Central memory CD8-positive, alpha-beta T cell (primary cell): ENCODE data around the gene LPP.

Experiments
- ATAC-seq: fragments of 150-1000 bp; cut with Tn5 transposase; replicated peaks from 2 replicates; pipeline ENCODE4 v1.10.0; 2022; ENCODE audit warnings: mild to moderate bottlenecking, moderate FRiP score, moderate number of reproducible peaks; ENCODE audit not compliant: poor library complexity, severe bottlenecking; ENCODE audit errors: extremely low read depth
- DNase-seq, 2 donors: peaks; one replicate each; pipeline ENCODE4 v3.0.0; 2021; ENCODE audit warnings: low spot score in 2 of 2
- H3K27ac Mint-ChIP-seq: one replicate; pipeline ENCODE4 v1.8.0; 2022; ENCODE audit warnings: low read depth, mild to moderate bottlenecking, moderate library complexity, mixed read lengths
- H3K27me3 Mint-ChIP-seq: one replicate; pipeline ENCODE4 v1.8.0; 2022; ENCODE audit warnings: mixed read lengths
- H3K36me3 Mint-ChIP-seq: one replicate; pipeline ENCODE4 v1.8.0; 2022; ENCODE audit warnings: mild to moderate bottlenecking, moderate library complexity, mixed read lengths; ENCODE audit not compliant: insufficient read depth
- H3K4me1 Mint-ChIP-seq: one replicate; pipeline ENCODE4 v1.8.0; 2022; ENCODE audit warnings: mixed read lengths
- H3K4me3 Mint-ChIP-seq: one replicate; pipeline ENCODE4 v1.8.0; 2022; ENCODE audit warnings: mild to moderate bottlenecking, moderate library complexity, mixed read lengths
- H3K9me3 Mint-ChIP-seq: one replicate; pipeline ENCODE4 v1.8.0; 2022; ENCODE audit warnings: mixed read lengths

LPP gene

GRCh38 chr3:188259191-188259590 lies 105.2 kb downstream of the LPP start:
- Mint-ChIP-seq H3K27me3 (no peaks in the 10 kb centered on the region), H3K27ac (no peak overlapping the region), H3K36me3 (peaks cover 2% of the 10 kb centered on the region), H3K4me1 (peaks cover 25% of the 10 kb centered on the region), H3K9me3 (no peaks in the 10 kb centered on the region), H3K4me3 (no peak overlapping the region)
- no peak for DNase-seq
- ATAC-seq, result no peak

GRCh38 chr3:188259596-188259995 lies 105.6 kb downstream of the LPP start:
- DNase-seq (no peak), ATAC-seq (no peak)
- H3K4me1 Mint-ChIP-seq, result peaks cover 24% of the 10 kb centered on the region
- no peak overlapping the region for H3K27ac Mint-ChIP-seq
- peaks cover 2% of the 10 kb centered on the region for H3K36me3 Mint-ChIP-seq
- H3K27me3 Mint-ChIP-seq, result no peaks in the 10 kb centered on the region
- no peaks in the 10 kb centered on the region for H3K9me3 Mint-ChIP-seq
- no peak overlapping the region for H3K4me3 Mint-ChIP-seq

GRCh38 chr3:188261011-188261410 lies 107.1 kb downstream of the LPP start:
- H3K27me3 Mint-ChIP-seq, result no peaks in the 10 kb centered on the region
- no peak overlapping the region for H3K4me3 Mint-ChIP-seq
- H3K36me3 Mint-ChIP-seq, result peaks cover 2% of the 10 kb centered on the region
- H3K9me3 Mint-ChIP-seq, result no peaks in the 10 kb centered on the region
- peaks cover 24% of the 10 kb centered on the region for H3K4me1 Mint-ChIP-seq
- H3K27ac Mint-ChIP-seq, result no peak overlapping the region
- ATAC-seq, result no peak
- DNase-seq, result no peak

GRCh38 chr3:188262488-188262887 lies 108.5 kb downstream of the LPP start:
- DNase-seq (no peak), ATAC-seq (no peak)
- H3K36me3 Mint-ChIP-seq, result peaks cover 2% of the 10 kb centered on the region
- peaks cover 15% of the 10 kb centered on the region for H3K4me1 Mint-ChIP-seq
- no peaks in the 10 kb centered on the region for H3K9me3 Mint-ChIP-seq
- H3K27me3 Mint-ChIP-seq, result no peaks in the 10 kb centered on the region
- H3K27ac Mint-ChIP-seq, result peak overlapping the region; percentile 58
- H3K4me3 Mint-ChIP-seq, result no peak overlapping the region

GRCh38 chr3:188262913-188263683 lies 109.1 kb downstream of the LPP start:
- no peak for ATAC-seq
- Mint-ChIP-seq H3K36me3 (peaks cover 2% of the 10 kb centered on the region), H3K4me3 (no peak overlapping the region), H3K27me3 (no peaks in the 10 kb centered on the region), H3K27ac (peak overlapping the region; percentile 58), H3K4me1 (peaks cover 14% of the 10 kb centered on the region), H3K9me3 (no peaks in the 10 kb centered on the region)
- DNase-seq, result no peak

- H3K27ac Mint-ChIP-seq, result no peak overlapping the region
- H3K4me1 Mint-ChIP-seq, result peaks cover 13% of the 10 kb centered on the region
- no peaks in the 10 kb centered on the region for H3K27me3 Mint-ChIP-seq
- H3K36me3 Mint-ChIP-seq, result peaks cover 2% of the 10 kb centered on the region
- no peak overlapping the region for H3K4me3 Mint-ChIP-seq
- no peak for ATAC-seq
- DNase-seq, result no peak
- H3K9me3 Mint-ChIP-seq, result no peaks in the 10 kb centered on the region
Measured at GRCh38 chr3:188264226-188265207, 110.6 kb downstream of the LPP start.

GRCh38 chr3:188266562-188267274 lies 112.8 kb downstream of the LPP start:
- no peak for DNase-seq
- Mint-ChIP-seq H3K27me3 (no peaks in the 10 kb centered on the region), H3K9me3 (no peaks in the 10 kb centered on the region), H3K4me3 (no peak overlapping the region), H3K4me1 (peaks cover 26% of the 10 kb centered on the region), H3K27ac (no peak overlapping the region), H3K36me3 (peaks cover 2% of the 10 kb centered on the region)
- ATAC-seq, result no peak

GRCh38 chr3:188267790-188268335 lies 113.9 kb downstream of the LPP start:
- peaks cover 31% of the 10 kb centered on the region for H3K4me1 Mint-ChIP-seq
- H3K36me3 Mint-ChIP-seq, result no peaks in the 10 kb centered on the region
- DNase-seq (no peak), ATAC-seq (no peak)
- H3K27ac Mint-ChIP-seq, result no peak overlapping the region
- H3K9me3 Mint-ChIP-seq, result no peaks in the 10 kb centered on the region
- H3K27me3 Mint-ChIP-seq, result no peaks in the 10 kb centered on the region
- H3K4me3 Mint-ChIP-seq, result no peak overlapping the region

- Mint-ChIP-seq H3K4me1 (peaks cover 32% of the 10 kb centered on the region), H3K27ac (no peak overlapping the region), H3K27me3 (no peaks in the 10 kb centered on the region), H3K36me3 (no peaks in the 10 kb centered on the region), H3K4me3 (no peak overlapping the region), H3K9me3 (no peaks in the 10 kb centered on the region)
- no peak for ATAC-seq
- DNase-seq, result no peak
Measured at GRCh38 chr3:188268336-188268735, 114.4 kb downstream of the LPP start.

- Mint-ChIP-seq H3K9me3 (no peaks in the 10 kb centered on the region), H3K4me3 (no peak overlapping the region), H3K4me1 (peaks cover 32% of the 10 kb centered on the region), H3K27ac (no peak overlapping the region), H3K36me3 (no peaks in the 10 kb centered on the region), H3K27me3 (no peaks in the 10 kb centered on the region)
- DNase-seq (no peak), ATAC-seq (no peak)
Measured at GRCh38 chr3:188269040-188269439, 115.1 kb downstream of the LPP start.

- no peak for DNase-seq
- Mint-ChIP-seq H3K27ac (no peak overlapping the region), H3K4me3 (no peak overlapping the region), H3K36me3 (no peaks in the 10 kb centered on the region), H3K9me3 (no peaks in the 10 kb centered on the region), H3K27me3 (no peaks in the 10 kb centered on the region), H3K4me1 (peaks cover 32% of the 10 kb centered on the region)
- ATAC-seq, result no peak
Measured at GRCh38 chr3:188270423-188270972, 116.5 kb downstream of the LPP start.
